Fibroblast of lung (primary cell): Measurements from ENCODE around the gene EIF2B2. TPM values are rescaled to one million over a fixed set of nuclear protein-coding genes. Genes with fewer than 3 reads are reported as not detected.

Experiments
- DNase-seq, 2 donors: peaks; one replicate each; pipeline versions ENCODE4 v3.0.0 to v3.0.0-alpha.2; 2010; ENCODE audit warnings: low read depth in 2 of 2
- H2AFZ ChIP-seq: 2 replicates; pipeline ENCODE4 v1.5.1; 2012; ENCODE audit warnings: low read length, control low read depth, inconsistent platforms
- H3K27ac ChIP-seq: 2 replicates; pipeline ENCODE4 v1.5.1; 2011; ENCODE audit warnings: low read length, control low read depth; ENCODE audit not compliant: insufficient read depth
- H3K27me3 ChIP-seq: 2 replicates; pipeline ENCODE4 v1.5.1; 2011; ENCODE audit warnings: mild to moderate bottlenecking, low read length; ENCODE audit not compliant: control insufficient read depth, insufficient read depth
- H3K36me3 ChIP-seq: 2 replicates; pipeline ENCODE4 v1.5.1; 2011; ENCODE audit warnings: low read length; ENCODE audit not compliant: control insufficient read depth, insufficient read depth
- H3K4me1 ChIP-seq: 2 replicates; pipeline ENCODE4 v1.5.1; 2011; ENCODE audit warnings: low read length; ENCODE audit not compliant: control insufficient read depth, insufficient read depth; ENCODE audit errors: extremely low read depth
- H3K4me2 ChIP-seq: 2 replicates; pipeline ENCODE4 v1.5.1; 2011; ENCODE audit warnings: low read length, control low read depth; ENCODE audit not compliant: insufficient read depth; ENCODE audit errors: extremely low read depth
- H3K4me3 ChIP-seq, 4 experiments: fragments of 200-600 bp in 1 of 4; sonication (generic) in 1 of 4; replicated peaks in 1 of 4; 2 replicates each; pipeline ENCODE4 v1.5.1; 2011 to 2016; ENCODE audit warnings: low read length in 4 of 4, low read depth in 3 of 4, mild to moderate bottlenecking in 3 of 4, control low read depth in 2 of 4, inconsistent platforms in 1 of 4, mixed read lengths in 1 of 4; ENCODE audit not compliant: insufficient read depth in 1 of 4; ENCODE audit errors: control extremely low read depth in 1 of 4
- H3K79me2 ChIP-seq: 2 replicates; pipeline ENCODE4 v1.5.1; 2012; ENCODE audit warnings: mild to moderate bottlenecking, low read length, inconsistent platforms; ENCODE audit not compliant: control insufficient read depth, insufficient read depth
- H3K9ac ChIP-seq: 2 replicates; pipeline ENCODE4 v1.5.1; 2011; ENCODE audit warnings: mild to moderate bottlenecking, low read length, control low read depth; ENCODE audit not compliant: insufficient read depth
- H3K9me3 ChIP-seq: 2 replicates; pipeline ENCODE4 v1.5.1; 2012; ENCODE audit warnings: low read depth, low read length; ENCODE audit not compliant: control insufficient read depth, insufficient read depth
- H4K20me1 ChIP-seq: 2 replicates; pipeline ENCODE4 v1.5.1; 2011; ENCODE audit warnings: low read length; ENCODE audit not compliant: control insufficient read depth, insufficient read depth; ENCODE audit errors: extremely low read depth
- CTCF ChIP-seq, 2 donors: IDR thresholded peaks in 1 of 2; conservative IDR thresholded peaks in 1 of 2; 1 replicate in 1 of 2; 2 replicates in 1 of 2; pipeline ENCODE4 v1.5.1; 2011 to 2012; ENCODE audit warnings: low read length in 2 of 2, control low read depth in 1 of 2, inconsistent platforms in 1 of 2, low read depth in 1 of 2, mild to moderate bottlenecking in 1 of 2
- EZH2 ChIP-seq: IDR thresholded peaks from 2 replicates; pipeline ENCODE4 v1.5.1; 2012; ENCODE audit warnings: low read length, control low read depth, mild to moderate bottlenecking; ENCODE audit errors: missing control alignments
- polyA plus RNA-seq, 2 donors: library from polyadenylated mRNA; depleted of rRNA in 1 of 2; stranded (reverse) in 1 of 2; unstranded in 1 of 2; fragments of >200 nt; gene quantifications; 2 replicates each; pipeline ENCODE4 v1.2.1, GENCODE V29; 2011 to 2012; ENCODE audit warnings: missing spikeins in 1 of 2
- total RNA-seq: library from RNA; depleted of rRNA; stranded (reverse); fragments of >200 nt; gene quantifications from 2 replicates; pipeline ENCODE4 v1.2.1, GENCODE V29; 2014

The EIF2B2 gene
- total and polyA plus RNA-seq, 2 donors (not counting 1 experiment from before 2014, with no cell fraction given) = 30.2 to 83.6 TPM

DNA sequence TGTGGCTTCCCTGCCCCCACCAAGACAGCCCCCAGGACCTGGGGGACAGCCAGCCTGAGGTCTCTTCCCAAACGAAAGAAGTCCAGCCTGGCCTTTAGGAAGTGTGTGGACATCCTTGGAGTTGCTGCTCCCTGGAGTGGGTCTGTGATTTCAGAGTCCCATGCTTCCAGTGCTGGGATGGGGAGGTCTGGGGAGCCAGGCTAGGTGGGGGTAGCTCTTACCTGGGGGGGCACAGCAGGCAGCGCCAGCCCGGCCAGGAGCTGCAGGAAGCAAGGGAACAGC, 47.8 kb upstream of the EIF2B2 start:
- no peak overlapping the region for H3K9ac ChIP-seq

DNA sequence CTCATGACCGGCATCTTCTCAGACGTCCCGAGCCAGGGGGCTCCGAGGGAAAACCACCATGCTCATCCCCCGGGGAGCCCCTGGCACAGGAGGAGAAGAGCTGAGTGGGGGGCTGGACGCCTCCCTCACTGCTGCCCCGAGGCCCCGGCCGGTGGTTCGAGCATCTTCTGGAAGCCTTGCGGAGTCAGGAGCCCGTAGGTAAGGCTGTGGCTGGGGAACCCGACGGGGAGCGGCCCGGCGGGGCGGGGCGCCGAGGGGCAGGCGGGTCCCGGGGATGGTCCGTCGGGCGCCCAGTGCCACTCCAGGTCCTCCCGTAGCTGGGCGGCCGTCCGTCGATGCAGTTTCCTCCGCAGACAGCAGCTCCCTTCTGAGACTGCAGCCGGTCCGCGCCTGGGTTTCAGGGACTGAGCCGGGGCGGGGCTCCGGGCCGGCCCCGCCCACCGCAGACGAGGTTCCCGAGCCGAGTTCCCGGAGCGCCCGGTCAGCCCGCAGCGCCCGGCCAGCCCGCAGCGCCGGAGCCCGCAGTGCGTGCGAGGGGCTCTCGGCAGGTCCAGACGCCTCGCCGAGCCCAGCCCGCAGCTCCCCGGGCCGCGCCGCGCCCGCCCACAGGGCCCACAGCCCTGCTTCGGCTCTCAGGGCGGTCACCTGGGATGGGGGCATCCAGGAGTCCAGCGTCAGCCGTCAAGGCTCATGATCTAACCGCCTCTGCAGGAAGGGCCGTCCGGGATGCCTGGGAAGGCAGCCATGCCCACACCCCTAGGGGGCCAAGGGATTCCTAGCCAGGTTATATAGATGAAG, 47.3 kb upstream of the EIF2B2 start, which contains the start of gene PGF:
Gene PGF (minus strand): TSS at position 369 of the 798 bp plus-strand sequence. CDS start 355 bp downstream, at position 14.
- Histone ChIP-seq H3K4me3 (peak within 1 kb of the TSS; percentile 34 to 69 (median 40)), H3K9me3 (no peaks in the 10 kb centered on the region), H3K9ac (peak within 1 kb of the TSS; percentile 30), H3K4me1 (no peaks in the 10 kb centered on the region), H3K36me3 (no peaks in the 10 kb centered on the region), H3K4me2 (peak within 1 kb of the TSS; percentile 51), H2AFZ (peak within 1 kb of the TSS; percentile 46), H4K20me1 (no peaks in the 10 kb centered on the region), H3K79me2 (no peaks in the 10 kb centered on the region), H3K27ac (no peak within 1 kb of the TSS), H3K27me3 (peaks cover 14% of the 10 kb centered on the region)
- no peak for TF ChIP-seq CTCF (conservative IDR thresholded peaks at IDR 0.05 in 1 of 2, IDR thresholded peaks at IDR 0.05 in 1 of 2; ENCODE audit: low read depth in 1 of 2, low read length in 2 of 2)
- no peak for TF ChIP-seq EZH2
- peak in 1 of 2 donors; percentile 25 for DNase-seq

More for the DNA sequence above, 47.8 kb upstream of the EIF2B2 start:
- Histone ChIP-seq H3K27me3 (peaks cover 14% of the 10 kb centered on the region), H3K79me2 (no peaks in the 10 kb centered on the region), H3K27ac (no peak overlapping the region), H3K9me3 (no peaks in the 10 kb centered on the region), H3K4me3 (peak overlapping the region; percentile 34 to 69 (median 40)), H4K20me1 (no peaks in the 10 kb centered on the region), H3K36me3 (no peaks in the 10 kb centered on the region), H2AFZ (no peak overlapping the region), H3K4me1 (no peaks in the 10 kb centered on the region), H3K4me2 (peak overlapping the region; percentile 51)
- TF ChIP-seq CTCF (conservative IDR thresholded peaks at IDR 0.05 in 1 of 2, IDR thresholded peaks at IDR 0.05 in 1 of 2; ENCODE audit: low read depth in 1 of 2, low read length in 2 of 2) = no peak
- no peak for TF ChIP-seq EZH2
- DNase-seq = no peak

DNA sequence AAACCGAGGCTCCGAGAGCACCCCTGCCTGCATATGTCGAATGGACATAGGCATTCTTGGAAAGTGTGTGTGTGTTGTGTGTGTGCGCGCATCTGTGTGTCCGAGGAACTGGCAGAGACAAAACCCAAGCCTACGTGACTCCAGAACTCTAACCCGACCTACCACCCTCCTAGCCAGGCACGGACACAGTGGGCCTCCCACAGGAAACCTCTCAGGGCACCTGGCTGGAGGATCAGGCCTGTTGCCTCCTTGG, 46.8 kb upstream of the EIF2B2 start:
- Histone ChIP-seq H3K79me2 (no peaks in the 10 kb centered on the region), H3K36me3 (no peaks in the 10 kb centered on the region), H4K20me1 (no peaks in the 10 kb centered on the region), H3K27ac (no peak overlapping the region), H3K9me3 (no peaks in the 10 kb centered on the region), H3K27me3 (peaks cover 14% of the 10 kb centered on the region), H3K9ac (no peak overlapping the region), H3K4me3 (peak overlapping the region in 1 of 4 experiments; percentile 69), H2AFZ (no peak overlapping the region), H3K4me1 (no peaks in the 10 kb centered on the region), H3K4me2 (peak overlapping the region; percentile 51)
- no peak for DNase-seq
- TF ChIP-seq EZH2 = no peak
- no peak for TF ChIP-seq CTCF (conservative IDR thresholded peaks at IDR 0.05 in 1 of 2, IDR thresholded peaks at IDR 0.05 in 1 of 2; ENCODE audit: low read depth in 1 of 2, low read length in 2 of 2)
